CD4-positive, alpha-beta T cell treated with Interleukin-6 at 100 ng/mL for 8 hours (primary cell): ENCODE measurements around the gene NAALAD2.
"Not testable (repeated sequence)": the region's sequence is repeated elsewhere in the genome, so short reads cannot be mapped to it uniquely, and the experiment has no call there.

ENCODE experiments used
- DNase-seq: peaks from one replicate; pipeline ENCODE4 v3.0.0-alpha.2; 2020; ENCODE audit warnings: mixed read lengths, low spot score

Gene NAALAD2

GRCh38 chr11:90192869-90193582 lies 58.6 kb downstream of the NAALAD2 start:
- no peak for DNase-seq

- DNase-seq: no peak
These were observed 62.9 kb downstream of the NAALAD2 start for GRCh38 chr11:90197377-90197776.

GRCh38 chr11:90202342-90202741 lies 67.9 kb downstream of the NAALAD2 start:
- DNase-seq: no peak

- DNase-seq: no peak
These were observed 69.9 kb downstream of the NAALAD2 start for GRCh38 chr11:90204407-90204806.

GRCh38 chr11:90204832-90205646 lies 70.6 kb downstream of the NAALAD2 start:
- DNase-seq: peak; percentile 38

GRCh38 chr11:90207992-90208391 lies 73.5 kb downstream of the NAALAD2 start:
- not testable (repeated sequence) for DNase-seq

GRCh38 chr11:90208857-90209256 lies 74.4 kb downstream of the NAALAD2 start:
- DNase-seq: no peak

- no peak for DNase-seq
These were observed 78.9 kb downstream of the NAALAD2 start for GRCh38 chr11:90213322-90213721.

GRCh38 chr11:90216611-90217010 lies 82.1 kb downstream of the NAALAD2 start:
- no peak for DNase-seq

- no peak for DNase-seq
These were observed 84.1 kb downstream of the NAALAD2 start for GRCh38 chr11:90218606-90219005.

GRCh38 chr11:90219438-90219837 lies 85.0 kb downstream of the NAALAD2 start:
- DNase-seq: no peak

- DNase-seq: no peak
These were observed 85.9 kb downstream of the NAALAD2 start for GRCh38 chr11:90220391-90220790.

- no peak for DNase-seq
These were observed 87.5 kb downstream of the NAALAD2 start for GRCh38 chr11:90221803-90222458.

- DNase-seq: peak; percentile 90
These were observed 88.2 kb downstream of the NAALAD2 start, which contains the start of gene CHORDC1 for GRCh38 chr11:90222459-90223247. TSS of gene CHORDC1 (minus strand) at chr11:90223049. CDS start at chr11:90222954, 95 bp downstream.

- no peak for DNase-seq
These were observed 88.8 kb downstream of the NAALAD2 start for GRCh38 chr11:90223248-90223585.

GRCh38 chr11:90228056-90228455 lies 93.6 kb downstream of the NAALAD2 start:
- DNase-seq: no peak

GRCh38 chr11:90229791-90230190 lies 95.3 kb downstream of the NAALAD2 start:
- no peak for DNase-seq

GRCh38 chr11:90234977-90235376 lies 100.5 kb downstream of the NAALAD2 start:
- DNase-seq: no peak

- DNase-seq: no peak
These were observed 101.1 kb downstream of the NAALAD2 start for GRCh38 chr11:90235526-90235925.

- no peak for DNase-seq
These were observed 102.5 kb downstream of the NAALAD2 start for GRCh38 chr11:90237004-90237403.

GRCh38 chr11:90239967-90240636 lies 105.6 kb downstream of the NAALAD2 start:
- DNase-seq: not testable (repeated sequence)
